Activated B cell treated with CpG ODN at 0.5 μM for 24 hours (primary cell): Measurements from ENCODE around the gene OCSTAMP. TPM values are rescaled to one million over a fixed set of nuclear protein-coding genes. Genes with fewer than 3 reads are reported as not detected.

Source experiments
- ATAC-seq: fragments of 200-7000 bp; cut with Tn5 transposase; one replicate; pipeline ENCODE4 v1.10.0; 2021; ENCODE audit warnings: low read depth, mild to moderate bottlenecking, moderate library complexity
- CTCF ChIA-PET: fragments of 350-600 bp; sonication (Branson Sonifier 250); formaldehyde crosslinking; loops from one replicate; lab custom pipeline; 2021; ENCODE audit warnings: antibody characterized with exemption; lab: Charles Lee
- POLR2A ChIA-PET: fragments of 350-600 bp; sonication (Branson Sonifier 250); formaldehyde crosslinking; loops from one replicate; lab custom pipeline; 2021; ENCODE audit warnings: antibody characterized with exemption; lab: Charles Lee
- DNase-seq: peaks from one replicate; pipeline ENCODE4 v3.0.0; 2022
- H3K27ac Mint-ChIP-seq: one replicate; pipeline ENCODE4 v1.8.0; 2020; ENCODE audit warnings: mixed read lengths
- H3K27me3 Mint-ChIP-seq: one replicate; pipeline ENCODE4 v1.8.0; 2021; ENCODE audit warnings: mixed read lengths
- H3K36me3 Mint-ChIP-seq: one replicate; pipeline ENCODE4 v1.8.0; 2021; ENCODE audit warnings: low read depth, mixed read lengths
- H3K4me1 Mint-ChIP-seq: one replicate; pipeline ENCODE4 v1.8.0; 2021; ENCODE audit warnings: mixed read lengths
- H3K4me3 Mint-ChIP-seq: one replicate; pipeline ENCODE4 v1.8.0; 2020; ENCODE audit warnings: mild to moderate bottlenecking, mixed read lengths
- H3K9me3 Mint-ChIP-seq: one replicate; pipeline ENCODE4 v1.8.0; 2020; ENCODE audit warnings: mixed read lengths
- intact Hi-C: fragments of 100-400 bp; cut with micrococcal nuclease; formaldehyde crosslinking; loops from one replicate; pipeline ENCODE4 v1.15.1; 2024
- total RNA-seq: library from RNA; stranded (reverse); gene quantifications from 2 replicates; pipeline ENCODE4 v1.2.3, GENCODE V29; 2022
- TF ChIP-seq, protein P1 (sequence below): fragments of 200-600 bp; IDR thresholded peaks from one replicate; pipeline ENCODE4 v1.8.0; 2022; ENCODE audit warnings: antibody characterized with exemption, mild to moderate bottlenecking

OCSTAMP gene
- total RNA-seq, 1 donor from 2014 or later: not detected

DNA sequence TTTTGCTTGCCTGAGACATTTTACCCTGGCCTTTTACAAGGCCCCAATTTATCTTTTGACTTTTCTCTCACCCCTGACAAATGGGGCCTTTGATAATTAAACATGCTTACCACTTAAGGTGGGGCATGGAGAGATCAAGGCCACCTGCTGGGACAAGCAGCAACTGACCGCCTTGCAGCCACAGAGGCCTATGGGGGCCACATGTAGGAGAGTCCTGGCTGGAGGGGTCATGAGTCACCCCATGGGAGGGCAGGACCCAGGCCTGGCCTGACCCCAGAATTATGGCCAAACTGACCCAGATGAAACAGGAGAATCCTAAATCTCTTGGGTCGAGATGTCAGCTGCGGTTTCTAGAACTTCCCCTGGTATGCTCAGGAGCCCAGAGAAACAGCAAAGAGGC is 8.5 kb upstream of the OCSTAMP start:
- H3K4me3 Mint-ChIP-seq: no peak overlapping the region
- POLR2A ChIA-PET: no interaction called here

GRCh38 chr20:46558511-46558959 is 8.1 kb upstream of the OCSTAMP start:
- ATAC-seq: no peak
- no peaks in the 10 kb centered on the region for H3K27me3 Mint-ChIP-seq
- no peak overlapping the region for H3K4me3 Mint-ChIP-seq
- peaks cover 16% of the 10 kb centered on the region for H3K4me1 Mint-ChIP-seq
- TF ChIP-seq, protein P1, sequence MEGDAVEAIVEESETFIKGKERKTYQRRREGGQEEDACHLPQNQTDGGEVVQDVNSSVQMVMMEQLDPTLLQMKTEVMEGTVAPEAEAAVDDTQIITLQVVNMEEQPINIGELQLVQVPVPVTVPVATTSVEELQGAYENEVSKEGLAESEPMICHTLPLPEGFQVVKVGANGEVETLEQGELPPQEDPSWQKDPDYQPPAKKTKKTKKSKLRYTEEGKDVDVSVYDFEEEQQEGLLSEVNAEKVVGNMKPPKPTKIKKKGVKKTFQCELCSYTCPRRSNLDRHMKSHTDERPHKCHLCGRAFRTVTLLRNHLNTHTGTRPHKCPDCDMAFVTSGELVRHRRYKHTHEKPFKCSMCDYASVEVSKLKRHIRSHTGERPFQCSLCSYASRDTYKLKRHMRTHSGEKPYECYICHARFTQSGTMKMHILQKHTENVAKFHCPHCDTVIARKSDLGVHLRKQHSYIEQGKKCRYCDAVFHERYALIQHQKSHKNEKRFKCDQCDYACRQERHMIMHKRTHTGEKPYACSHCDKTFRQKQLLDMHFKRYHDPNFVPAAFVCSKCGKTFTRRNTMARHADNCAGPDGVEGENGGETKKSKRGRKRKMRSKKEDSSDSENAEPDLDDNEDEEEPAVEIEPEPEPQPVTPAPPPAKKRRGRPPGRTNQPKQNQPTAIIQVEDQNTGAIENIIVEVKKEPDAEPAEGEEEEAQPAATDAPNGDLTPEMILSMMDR: no peak
- POLR2A ChIA-PET: no interaction called here
- intact Hi-C loops: no loop called here
- no peak for DNase-seq
- H3K27ac Mint-ChIP-seq: no peak overlapping the region
- no peaks in the 10 kb centered on the region for H3K9me3 Mint-ChIP-seq
- H3K36me3 Mint-ChIP-seq: no peaks in the 10 kb centered on the region
- CTCF ChIA-PET: no interaction called here

More for the DNA sequence above, 8.5 kb upstream of the OCSTAMP start:
- peaks cover 14% of the 10 kb centered on the region for H3K4me1 Mint-ChIP-seq
- DNase-seq (no peak), ATAC-seq (no peak)
- H3K27ac Mint-ChIP-seq: no peak overlapping the region
- intact Hi-C loops: no loop called here
- TF ChIP-seq, protein P1: no peak
- CTCF ChIA-PET: no interaction called here
- no peaks in the 10 kb centered on the region for H3K27me3 Mint-ChIP-seq
- no peaks in the 10 kb centered on the region for H3K36me3 Mint-ChIP-seq
- H3K9me3 Mint-ChIP-seq: no peaks in the 10 kb centered on the region

DNA sequence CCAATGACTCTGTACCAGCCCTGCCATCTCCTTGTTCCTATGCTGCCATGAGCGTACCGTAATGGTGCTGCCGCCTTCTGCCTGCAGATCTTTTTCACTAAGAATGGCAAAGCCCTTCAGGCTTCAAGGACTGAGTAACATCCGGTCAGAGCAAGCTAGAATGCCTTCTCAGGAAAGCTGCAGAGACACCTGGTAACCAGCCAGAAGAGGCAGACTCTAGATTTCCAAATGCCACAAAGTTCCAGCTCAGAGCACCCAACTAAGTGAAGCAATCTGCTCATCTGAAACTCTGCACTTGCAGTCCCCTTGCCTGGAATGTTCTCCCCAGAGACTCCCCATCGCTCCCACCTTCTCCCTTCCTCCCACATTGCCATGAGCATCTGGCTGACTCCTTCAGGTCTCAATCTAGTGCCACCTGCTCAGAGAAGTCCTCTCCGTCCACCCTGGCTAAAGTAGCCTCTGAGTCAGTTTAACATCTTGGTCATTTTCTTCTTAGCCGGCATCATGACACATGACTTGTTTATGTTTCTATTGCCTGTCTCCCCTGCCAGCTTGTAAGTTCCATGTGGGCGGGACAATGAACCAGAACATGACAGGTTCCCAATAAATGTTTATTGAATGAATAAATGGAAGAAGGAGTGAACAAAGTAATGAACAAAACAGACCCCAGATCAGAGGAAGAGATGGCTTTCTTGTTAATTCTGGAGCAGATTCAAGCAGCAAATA is 6.9 kb upstream of the OCSTAMP start:
- intact Hi-C loops: no loop called here
- Mint-ChIP-seq H3K27me3 (no peaks in the 10 kb centered on the region), H3K27ac (no peak overlapping the region), H3K4me3 (no peak overlapping the region), H3K4me1 (peaks cover 27% of the 10 kb centered on the region), H3K36me3 (no peaks in the 10 kb centered on the region), H3K9me3 (no peaks in the 10 kb centered on the region)
- TF ChIP-seq, protein P1: no peak
- POLR2A ChIA-PET: no interaction called here
- ATAC-seq (no peak), DNase-seq (no peak)
- CTCF ChIA-PET: no interaction called here

GRCh38 chr20:46555370-46555956 is 5.0 kb upstream of the OCSTAMP start:
- TF ChIP-seq, protein P1: no peak
- H3K27ac Mint-ChIP-seq: no peak overlapping the region

GRCh38 chr20:46554828-46555227 is 4.4 kb upstream of the OCSTAMP start:
- Mint-ChIP-seq H3K27ac (no peak overlapping the region), H3K4me1 (peaks cover 43% of the 10 kb centered on the region), H3K27me3 (no peaks in the 10 kb centered on the region), H3K36me3 (no peaks in the 10 kb centered on the region), H3K4me3 (no peak overlapping the region), H3K9me3 (no peaks in the 10 kb centered on the region)
- no peak for DNase-seq
- CTCF ChIA-PET: no interaction called here
- TF ChIP-seq, protein P1: no peak
- POLR2A ChIA-PET: no interaction called here
- intact Hi-C loops: no loop called here
- ATAC-seq: no peak

More at GRCh38 chr20:46555370-46555956, 5.0 kb upstream of the OCSTAMP start:
- CTCF ChIA-PET: no interaction called here
- Mint-ChIP-seq H3K27me3 (no peaks in the 10 kb centered on the region), H3K4me3 (no peak overlapping the region), H3K4me1 (peaks cover 44% of the 10 kb centered on the region), H3K9me3 (no peaks in the 10 kb centered on the region), H3K36me3 (no peaks in the 10 kb centered on the region)
- no peak for ATAC-seq
- no peak for DNase-seq
- POLR2A ChIA-PET: no interaction called here
- intact Hi-C loops: no loop called here
